Ascending aorta (tissue), 2 donors: ENCODE results near the gene RPS2. TPM values are rescaled to one million over a fixed set of nuclear protein-coding genes. Genes with fewer than 3 reads are reported as not detected.

ENCODE experiments used
- DNase-seq, 2 donors: peaks; one replicate each; pipeline ENCODE4 v3.0.0-alpha.2; 2019; ENCODE audit warnings: low spot score in 2 of 2
- H3K27ac ChIP-seq, 2 donors: fragments of 200-600 bp; sonication (generic); one replicate each; pipeline ENCODE4 v1.5.1; 2016 to 2017; ENCODE audit warnings: mild to moderate bottlenecking in 1 of 2
- H3K27me3 ChIP-seq: fragments of 200-600 bp; sonication (generic); one replicate; pipeline ENCODE4 v1.5.1; 2017
- H3K36me3 ChIP-seq, 2 donors: fragments of 200-600 bp; sonication (generic); one replicate each; pipeline ENCODE4 v1.5.1; 2016
- H3K4me1 ChIP-seq, 2 donors: fragments of 200-600 bp; sonication (generic); one replicate each; pipeline ENCODE4 v1.5.1; 2016 to 2017; ENCODE audit warnings: mild to moderate bottlenecking in 1 of 2
- H3K4me3 ChIP-seq, 2 donors: fragments of 200-600 bp; sonication (generic); one replicate each; pipeline ENCODE4 v1.5.1; 2016 to 2017; ENCODE audit warnings: mild to moderate bottlenecking in 1 of 2
- H3K9me3 ChIP-seq, 2 donors: fragments of 200-600 bp; sonication (generic); one replicate each; pipeline ENCODE4 v1.5.1; 2016
- CTCF ChIP-seq, 3 experiments: fragments of 200-600 bp in 2 of 3; fragments of 450-650 bp in 1 of 3; sonication (generic) in 2 of 3; IDR thresholded peaks; one replicate each; pipeline ENCODE4 v1.5.1; 2016 to 2019; ENCODE audit warnings: antibody characterized with exemption in 3 of 3, mild to moderate bottlenecking in 1 of 3, moderate library complexity in 1 of 3
- intact Hi-C: fragments of 100-400 bp; cut with DNase I; formaldehyde crosslinking; loops from one replicate; pipeline ENCODE4 v1.15.1; 2023
- total RNA-seq: library from RNA; depleted of rRNA; stranded (reverse); fragments of >200 nt; gene quantifications from one replicate; pipeline ENCODE4 v1.1.0, GENCODE V29; 2016

RPS2 gene
- total RNA-seq, 1 donor from 2014 or later, result 2,866 TPM

- Histone ChIP-seq H3K4me1 (no peaks in the 10 kb centered on the region), H3K9me3 (no peaks in the 10 kb centered on the region), H3K27ac (no peak overlapping the region), H3K36me3 (no peaks in the 10 kb centered on the region), H3K4me3 (no peak overlapping the region), H3K27me3 (peaks cover 21% of the 10 kb centered on the region)
- no peak for TF ChIP-seq CTCF (IDR thresholded peaks at IDR 0.05)
- no peak for DNase-seq
- intact Hi-C loops, result no loop called here
Measured at GRCh38 chr16:1917665-1918350, 46.8 kb downstream of the RPS2 start.

- Histone ChIP-seq H3K4me1 (no peaks in the 10 kb centered on the region), H3K27me3 (peaks cover 21% of the 10 kb centered on the region), H3K36me3 (no peaks in the 10 kb centered on the region), H3K4me3 (no peak overlapping the region), H3K9me3 (no peaks in the 10 kb centered on the region), H3K27ac (no peak overlapping the region)
- TF ChIP-seq CTCF (IDR thresholded peaks at IDR 0.05), result no peak
- intact Hi-C loops, result no loop called here
- DNase-seq, result no peak
Measured at GRCh38 chr16:1917056-1917664, 47.5 kb downstream of the RPS2 start.

- TF ChIP-seq CTCF (IDR thresholded peaks at IDR 0.05), result no peak
- no peaks in the 10 kb centered on the region for H3K36me3 ChIP-seq
- no peaks in the 10 kb centered on the region for H3K9me3 ChIP-seq
- H3K27me3 ChIP-seq, result peaks cover 21% of the 10 kb centered on the region
- no peak overlapping the region for H3K4me3 ChIP-seq
- H3K4me1 ChIP-seq, result no peaks in the 10 kb centered on the region
- intact Hi-C loops, result no loop called here
- DNase-seq, result no peak
- no peak overlapping the region for H3K27ac ChIP-seq
Measured at GRCh38 chr16:1916640-1916990, 48.0 kb downstream of the RPS2 start.

GRCh38 chr16:1915732-1916639, 48.6 kb downstream of the RPS2 start:
- no peaks in the 10 kb centered on the region for H3K4me1 ChIP-seq
- no peaks in the 10 kb centered on the region for H3K9me3 ChIP-seq
- H3K27me3 ChIP-seq, result peaks cover 21% of the 10 kb centered on the region
- no peak overlapping the region for H3K4me3 ChIP-seq
- H3K36me3 ChIP-seq, result no peaks in the 10 kb centered on the region
- intact Hi-C loops, result no loop called here
- no peak for DNase-seq
- TF ChIP-seq CTCF (IDR thresholded peaks at IDR 0.05), result no peak
- no peak overlapping the region for H3K27ac ChIP-seq

GRCh38 chr16:1914988-1915387, 49.6 kb downstream of the RPS2 start:
- no peak overlapping the region for H3K4me3 ChIP-seq
- DNase-seq, result no peak
- H3K27ac ChIP-seq, result no peak overlapping the region
- TF ChIP-seq CTCF (IDR thresholded peaks at IDR 0.05), result no peak
- peaks cover 15% of the 10 kb centered on the region for H3K27me3 ChIP-seq
- intact Hi-C loops, result no loop called here
- no peaks in the 10 kb centered on the region for H3K4me1 ChIP-seq
- H3K9me3 ChIP-seq, result no peaks in the 10 kb centered on the region
- no peaks in the 10 kb centered on the region for H3K36me3 ChIP-seq
